ENCODE data around the gene TRIM41.
A peak's percentile ranks its signal among the peaks of the same experiment; 100 is the strongest.

The TRIM41 gene

DNA sequence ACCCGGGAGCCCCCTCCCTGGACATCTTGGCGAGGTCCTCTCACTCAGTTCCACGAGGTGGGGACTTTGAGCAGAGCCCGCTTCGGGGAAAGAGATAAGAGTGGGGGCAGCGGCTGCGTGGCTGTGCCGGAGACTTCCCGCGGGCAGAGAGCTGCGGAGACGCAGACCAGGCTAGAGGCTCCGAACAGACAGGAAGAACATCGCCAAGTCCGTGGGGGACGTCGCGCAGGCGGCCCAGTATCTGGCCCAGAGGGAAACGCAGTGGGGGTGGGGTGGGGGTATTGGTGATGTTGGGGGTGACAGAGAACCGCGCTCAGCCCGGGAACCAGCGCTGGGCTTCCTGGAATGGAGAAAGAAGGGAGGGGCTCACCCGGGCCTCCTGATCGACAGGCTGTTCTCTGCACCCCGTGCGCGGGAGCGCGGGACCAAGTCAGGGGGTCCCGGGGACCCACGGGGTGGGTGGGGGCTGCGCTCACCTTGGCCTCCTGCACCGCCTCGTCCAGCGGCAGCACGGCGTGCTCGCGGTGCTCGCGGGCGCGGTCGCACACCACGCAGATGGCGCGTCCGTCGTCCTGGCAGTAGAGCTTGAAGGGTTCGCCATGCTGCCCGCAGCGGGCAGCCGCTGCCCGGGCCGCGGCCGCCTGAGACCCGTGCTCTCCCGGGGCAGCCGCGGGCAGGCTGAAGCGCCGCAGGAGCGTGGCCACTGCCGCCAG is 18.8 kb upstream of the TRIM41 start (continued):
- TF ChIP-seq, protein P1, sequence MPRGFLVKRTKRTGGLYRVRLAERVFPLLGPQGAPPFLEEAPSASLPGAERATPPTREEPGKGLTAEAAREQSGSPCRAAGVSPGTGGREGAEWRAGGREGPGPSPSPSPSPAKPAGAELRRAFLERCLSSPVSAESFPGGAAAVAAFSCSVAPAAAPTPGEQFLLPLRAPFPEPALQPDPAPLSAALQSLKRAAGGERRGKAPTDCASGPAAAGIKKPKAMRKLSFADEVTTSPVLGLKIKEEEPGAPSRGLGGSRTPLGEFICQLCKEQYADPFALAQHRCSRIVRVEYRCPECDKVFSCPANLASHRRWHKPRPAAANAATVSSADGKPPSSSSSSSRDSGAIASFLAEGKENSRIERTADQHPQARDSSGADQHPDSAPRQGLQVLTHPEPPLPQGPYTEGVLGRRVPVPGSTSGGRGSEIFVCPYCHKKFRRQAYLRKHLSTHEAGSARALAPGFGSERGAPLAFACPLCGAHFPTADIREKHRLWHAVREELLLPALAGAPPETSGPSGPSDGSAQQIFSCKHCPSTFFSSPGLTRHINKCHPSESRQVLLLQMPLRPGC (tag by site-specific recombination; IDR thresholded peaks at IDR 0.05) = no peak
- TF ChIP-seq ZNF169 (tag by site-specific recombination; IDR thresholded peaks at IDR 0.05) (no peak), ZNF837 (tag by site-specific recombination; IDR thresholded peaks at IDR 0.05) (no peak), KLF16 (tag by site-specific recombination; IDR thresholded peaks at IDR 0.05) (no peak), ZNF10 (tag by site-specific recombination; IDR thresholded peaks at IDR 0.05) (no peak), ZIC2 (tag by site-specific recombination; IDR thresholded peaks at IDR 0.05) (no peak), ZNF660 (tag by site-specific recombination; IDR thresholded peaks at IDR 0.05) (peak; percentile 3; the same call in 1 of the 2 replicates), ZNF558 (tag by site-specific recombination; IDR thresholded peaks at IDR 0.05) (no peak), ZFP37 (tag by site-specific recombination; IDR thresholded peaks at IDR 0.05) (peak; percentile 59; the same call in 1 of the 2 replicates), HOXA7 (CRISPR knock-in tag; IDR thresholded peaks at IDR 0.05; ENCODE audit: borderline replicate concordance) (no peak), GLIS2 (tag by site-specific recombination; IDR thresholded peaks at IDR 0.05) (peak; percentile 72), SP2 (tag by site-specific recombination; IDR thresholded peaks at IDR 0.05) (no peak), ZNF548 (tag by site-specific recombination; IDR thresholded peaks at IDR 0.05) (no peak), ZBTB17 (tag by site-specific recombination; IDR thresholded peaks at IDR 0.05) (peak; percentile 81), KLF8 (tag by site-specific recombination; IDR thresholded peaks at IDR 0.05) (no peak), ZNF658 (tag by site-specific recombination; IDR thresholded peaks at IDR 0.05) (no peak), ZXDB (tag by site-specific recombination; IDR thresholded peaks at IDR 0.05) (0 out of 2 replicates have a peak, but pooled peaks have one; percentile 75), ZEB2 (tag by site-specific recombination; IDR thresholded peaks at IDR 0.05) (peak; percentile 63), ZNF544 (tag by site-specific recombination; IDR thresholded peaks at IDR 0.05) (no peak), ZNF677 (tag by site-specific recombination; IDR thresholded peaks at IDR 0.05) (no peak), ZFP41 (tag by site-specific recombination; IDR thresholded peaks at IDR 0.05; ENCODE audit: borderline replicate concordance) (no peak), MYNN (tag by site-specific recombination; IDR thresholded peaks at IDR 0.05; ENCODE audit: borderline replicate concordance) (no peak), RBAK (tag by site-specific recombination; IDR thresholded peaks at IDR 0.05) (no peak), ZNF571 (tag by site-specific recombination; IDR thresholded peaks at IDR 0.05) (no peak), ZNF629 (tag by site-specific recombination; IDR thresholded peaks at IDR 0.05) (no peak), ZNF121 (tag by site-specific recombination; IDR thresholded peaks at IDR 0.05) (no peak), ZNF664 (tag by site-specific recombination; IDR thresholded peaks at IDR 0.05) (no peak), SP7 (tag by site-specific recombination; IDR thresholded peaks at IDR 0.05) (no peak)
- TF ChIP-seq, protein P2, sequence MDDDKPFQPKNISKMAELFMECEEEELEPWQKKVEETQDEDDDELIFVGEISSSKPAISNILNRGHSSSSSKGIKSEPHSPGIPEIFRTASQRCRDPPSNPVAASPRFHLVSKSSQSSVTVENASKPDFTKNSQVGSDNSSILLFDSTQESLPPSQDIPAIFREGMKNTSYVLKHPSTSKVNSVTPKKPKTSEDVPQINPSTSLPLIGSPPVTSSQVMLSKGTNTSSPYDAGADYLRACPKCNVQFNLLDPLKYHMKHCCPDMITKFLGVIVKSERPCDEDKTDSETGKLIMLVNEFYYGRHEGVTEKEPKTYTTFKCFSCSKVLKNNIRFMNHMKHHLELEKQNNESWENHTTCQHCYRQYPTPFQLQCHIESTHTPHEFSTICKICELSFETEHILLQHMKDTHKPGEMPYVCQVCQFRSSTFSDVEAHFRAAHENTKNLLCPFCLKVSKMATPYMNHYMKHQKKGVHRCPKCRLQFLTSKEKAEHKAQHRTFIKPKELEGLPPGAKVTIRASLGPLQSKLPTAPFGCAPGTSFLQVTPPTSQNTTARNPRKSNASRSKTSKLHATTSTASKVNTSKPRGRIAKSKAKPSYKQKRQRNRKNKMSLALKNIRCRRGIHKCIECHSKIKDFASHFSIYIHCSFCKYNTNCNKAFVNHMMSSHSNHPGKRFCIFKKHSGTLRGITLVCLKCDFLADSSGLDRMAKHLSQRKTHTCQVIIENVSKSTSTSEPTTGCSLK (tag by site-specific recombination; IDR thresholded peaks at IDR 0.05) = no peak
- TF ChIP-seq, protein P3, sequence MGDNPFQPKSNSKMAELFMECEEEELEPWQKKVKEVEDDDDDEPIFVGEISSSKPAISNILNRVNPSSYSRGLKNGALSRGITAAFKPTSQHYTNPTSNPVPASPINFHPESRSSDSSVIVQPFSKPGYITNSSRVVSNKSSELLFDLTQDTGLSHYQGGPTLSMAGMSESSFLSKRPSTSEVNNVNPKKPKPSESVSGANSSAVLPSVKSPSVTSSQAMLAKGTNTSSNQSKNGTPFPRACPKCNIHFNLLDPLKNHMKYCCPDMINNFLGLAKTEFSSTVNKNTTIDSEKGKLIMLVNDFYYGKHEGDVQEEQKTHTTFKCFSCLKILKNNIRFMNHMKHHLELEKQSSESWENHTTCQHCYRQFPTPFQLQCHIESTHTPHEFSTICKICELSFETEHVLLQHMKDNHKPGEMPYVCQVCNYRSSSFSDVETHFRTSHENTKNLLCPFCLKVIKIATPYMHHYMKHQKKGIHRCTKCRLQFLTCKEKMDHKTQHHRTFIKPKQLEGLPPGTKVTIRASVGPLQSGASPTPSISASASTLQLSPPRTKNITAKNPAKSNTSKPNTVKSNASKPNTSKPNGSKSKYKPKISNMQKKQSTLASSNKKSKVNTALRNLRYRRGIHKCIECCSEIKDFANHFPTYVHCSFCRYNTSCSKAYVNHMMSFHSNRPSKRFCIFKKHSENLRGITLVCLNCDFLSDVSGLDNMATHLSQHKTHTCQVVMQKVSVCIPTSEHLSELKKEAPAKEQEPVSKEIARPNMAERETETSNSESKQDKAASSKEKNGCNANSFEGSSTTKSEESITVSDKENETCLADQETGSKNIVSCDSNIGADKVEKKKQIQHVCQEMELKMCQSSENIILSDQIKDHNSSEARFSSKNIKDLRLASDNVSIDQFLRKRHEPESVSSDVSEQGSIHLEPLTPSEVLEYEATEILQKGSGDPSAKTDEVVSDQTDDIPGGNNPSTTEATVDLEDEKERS (tag by site-specific recombination; IDR thresholded peaks at IDR 0.05) = no peak
- TF ChIP-seq, protein P4, sequence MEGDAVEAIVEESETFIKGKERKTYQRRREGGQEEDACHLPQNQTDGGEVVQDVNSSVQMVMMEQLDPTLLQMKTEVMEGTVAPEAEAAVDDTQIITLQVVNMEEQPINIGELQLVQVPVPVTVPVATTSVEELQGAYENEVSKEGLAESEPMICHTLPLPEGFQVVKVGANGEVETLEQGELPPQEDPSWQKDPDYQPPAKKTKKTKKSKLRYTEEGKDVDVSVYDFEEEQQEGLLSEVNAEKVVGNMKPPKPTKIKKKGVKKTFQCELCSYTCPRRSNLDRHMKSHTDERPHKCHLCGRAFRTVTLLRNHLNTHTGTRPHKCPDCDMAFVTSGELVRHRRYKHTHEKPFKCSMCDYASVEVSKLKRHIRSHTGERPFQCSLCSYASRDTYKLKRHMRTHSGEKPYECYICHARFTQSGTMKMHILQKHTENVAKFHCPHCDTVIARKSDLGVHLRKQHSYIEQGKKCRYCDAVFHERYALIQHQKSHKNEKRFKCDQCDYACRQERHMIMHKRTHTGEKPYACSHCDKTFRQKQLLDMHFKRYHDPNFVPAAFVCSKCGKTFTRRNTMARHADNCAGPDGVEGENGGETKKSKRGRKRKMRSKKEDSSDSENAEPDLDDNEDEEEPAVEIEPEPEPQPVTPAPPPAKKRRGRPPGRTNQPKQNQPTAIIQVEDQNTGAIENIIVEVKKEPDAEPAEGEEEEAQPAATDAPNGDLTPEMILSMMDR (tag by site-specific recombination; IDR thresholded peaks at IDR 0.05) = peak; percentile 55
- TF ChIP-seq, protein P5, sequence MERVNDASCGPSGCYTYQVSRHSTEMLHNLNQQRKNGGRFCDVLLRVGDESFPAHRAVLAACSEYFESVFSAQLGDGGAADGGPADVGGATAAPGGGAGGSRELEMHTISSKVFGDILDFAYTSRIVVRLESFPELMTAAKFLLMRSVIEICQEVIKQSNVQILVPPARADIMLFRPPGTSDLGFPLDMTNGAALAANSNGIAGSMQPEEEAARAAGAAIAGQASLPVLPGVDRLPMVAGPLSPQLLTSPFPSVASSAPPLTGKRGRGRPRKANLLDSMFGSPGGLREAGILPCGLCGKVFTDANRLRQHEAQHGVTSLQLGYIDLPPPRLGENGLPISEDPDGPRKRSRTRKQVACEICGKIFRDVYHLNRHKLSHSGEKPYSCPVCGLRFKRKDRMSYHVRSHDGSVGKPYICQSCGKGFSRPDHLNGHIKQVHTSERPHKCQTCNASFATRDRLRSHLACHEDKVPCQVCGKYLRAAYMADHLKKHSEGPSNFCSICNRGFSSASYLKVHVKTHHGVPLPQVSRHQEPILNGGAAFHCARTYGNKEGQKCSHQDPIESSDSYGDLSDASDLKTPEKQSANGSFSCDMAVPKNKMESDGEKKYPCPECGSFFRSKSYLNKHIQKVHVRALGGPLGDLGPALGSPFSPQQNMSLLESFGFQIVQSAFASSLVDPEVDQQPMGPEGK (tag by site-specific recombination; IDR thresholded peaks at IDR 0.05) = peak; percentile 66; the same call in 1 of the 2 replicates
